22Rv1 (cell line): ENCODE measurements around the gene LIMK1.
"Not testable (repeated sequence)": the region's sequence is repeated elsewhere in the genome, so short reads cannot be mapped to it uniquely, and the experiment has no call there.

Experiments used
- H3K27ac ChIP-seq: fragments of 450-650 bp; 2 replicates; pipeline ENCODE4 v1.5.1; 2017
- ZFX ChIP-seq: fragments of 450-650 bp; IDR thresholded peaks from 2 replicates; pipeline ENCODE4 v1.6.1; 2017; ENCODE audit warnings: antibody characterized with exemption, borderline replicate concordance
- TF ChIP-seq, protein P1 (sequence below): fragments of 450-650 bp; IDR thresholded peaks from 2 replicates; pipeline ENCODE4 v1.5.1; 2017; ENCODE audit warnings: mild to moderate bottlenecking

Gene LIMK1

DNA sequence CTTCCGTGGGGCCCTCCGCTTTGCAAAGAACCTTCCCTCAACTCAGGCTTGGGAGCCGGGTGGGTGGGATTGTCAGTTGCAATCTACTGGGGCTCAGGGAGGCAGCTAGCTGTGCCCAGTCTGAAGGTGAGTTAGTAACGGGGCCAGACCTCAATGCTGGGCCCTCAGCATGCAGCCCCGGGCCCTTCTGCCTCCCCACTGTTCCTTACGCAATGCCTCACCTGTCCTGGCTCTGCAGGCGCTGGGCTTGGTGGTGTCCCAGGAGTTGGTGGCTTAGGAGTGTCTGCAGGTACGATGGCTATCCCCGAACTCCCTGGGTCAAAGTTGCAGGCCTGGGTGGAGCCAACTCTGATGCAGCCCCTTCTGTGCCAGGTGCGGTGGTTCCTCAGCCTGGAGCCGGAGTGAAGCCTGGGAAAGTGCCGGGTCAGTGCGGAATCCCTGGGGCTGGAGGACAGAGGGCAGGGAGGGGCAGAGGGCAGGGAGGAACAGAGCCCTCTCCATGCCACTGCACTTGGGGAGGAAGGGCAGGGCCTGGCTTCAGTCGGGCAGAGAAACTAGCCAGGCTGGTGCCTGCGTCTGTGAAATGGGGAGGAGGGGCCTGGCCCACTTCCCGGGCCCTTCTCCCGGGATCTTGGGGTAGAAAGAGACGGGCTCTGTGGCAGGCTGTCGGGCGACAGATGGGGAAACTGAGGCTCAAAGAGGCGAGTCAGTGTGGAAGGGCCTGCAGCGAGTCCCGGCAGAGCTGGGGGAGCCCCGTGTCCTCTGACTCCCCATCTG lies 40.7 kb upstream of the LIMK1 start:
- TF ChIP-seq, protein P1, sequence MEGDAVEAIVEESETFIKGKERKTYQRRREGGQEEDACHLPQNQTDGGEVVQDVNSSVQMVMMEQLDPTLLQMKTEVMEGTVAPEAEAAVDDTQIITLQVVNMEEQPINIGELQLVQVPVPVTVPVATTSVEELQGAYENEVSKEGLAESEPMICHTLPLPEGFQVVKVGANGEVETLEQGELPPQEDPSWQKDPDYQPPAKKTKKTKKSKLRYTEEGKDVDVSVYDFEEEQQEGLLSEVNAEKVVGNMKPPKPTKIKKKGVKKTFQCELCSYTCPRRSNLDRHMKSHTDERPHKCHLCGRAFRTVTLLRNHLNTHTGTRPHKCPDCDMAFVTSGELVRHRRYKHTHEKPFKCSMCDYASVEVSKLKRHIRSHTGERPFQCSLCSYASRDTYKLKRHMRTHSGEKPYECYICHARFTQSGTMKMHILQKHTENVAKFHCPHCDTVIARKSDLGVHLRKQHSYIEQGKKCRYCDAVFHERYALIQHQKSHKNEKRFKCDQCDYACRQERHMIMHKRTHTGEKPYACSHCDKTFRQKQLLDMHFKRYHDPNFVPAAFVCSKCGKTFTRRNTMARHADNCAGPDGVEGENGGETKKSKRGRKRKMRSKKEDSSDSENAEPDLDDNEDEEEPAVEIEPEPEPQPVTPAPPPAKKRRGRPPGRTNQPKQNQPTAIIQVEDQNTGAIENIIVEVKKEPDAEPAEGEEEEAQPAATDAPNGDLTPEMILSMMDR = no peak
- no peak for TF ChIP-seq ZFX
- no peak overlapping the region for H3K27ac ChIP-seq

DNA sequence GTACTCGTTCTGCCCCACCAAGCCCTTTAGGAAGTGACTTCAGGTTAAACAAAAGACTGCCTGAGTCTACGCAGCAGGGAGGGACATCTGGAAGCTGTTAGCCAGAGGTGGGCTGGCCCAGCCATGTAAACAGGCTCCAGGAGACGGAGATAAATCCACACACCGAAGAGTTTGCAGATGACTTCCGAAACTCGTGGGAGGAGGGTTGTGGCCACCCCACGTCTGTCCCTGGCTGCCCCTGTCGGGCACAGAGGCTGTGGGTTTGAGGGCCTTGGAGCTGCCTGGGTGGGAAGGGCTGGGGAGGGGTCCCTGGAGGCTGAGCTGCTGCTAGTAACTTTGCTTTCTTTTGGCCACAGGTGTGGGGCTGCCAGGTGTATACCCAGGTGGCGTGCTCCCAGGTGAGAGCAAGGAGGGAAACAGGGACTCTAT lies 40.1 kb upstream of the LIMK1 start:
- H3K27ac ChIP-seq = no peak overlapping the region
- TF ChIP-seq, protein P1 = no peak
- no peak for TF ChIP-seq ZFX

DNA sequence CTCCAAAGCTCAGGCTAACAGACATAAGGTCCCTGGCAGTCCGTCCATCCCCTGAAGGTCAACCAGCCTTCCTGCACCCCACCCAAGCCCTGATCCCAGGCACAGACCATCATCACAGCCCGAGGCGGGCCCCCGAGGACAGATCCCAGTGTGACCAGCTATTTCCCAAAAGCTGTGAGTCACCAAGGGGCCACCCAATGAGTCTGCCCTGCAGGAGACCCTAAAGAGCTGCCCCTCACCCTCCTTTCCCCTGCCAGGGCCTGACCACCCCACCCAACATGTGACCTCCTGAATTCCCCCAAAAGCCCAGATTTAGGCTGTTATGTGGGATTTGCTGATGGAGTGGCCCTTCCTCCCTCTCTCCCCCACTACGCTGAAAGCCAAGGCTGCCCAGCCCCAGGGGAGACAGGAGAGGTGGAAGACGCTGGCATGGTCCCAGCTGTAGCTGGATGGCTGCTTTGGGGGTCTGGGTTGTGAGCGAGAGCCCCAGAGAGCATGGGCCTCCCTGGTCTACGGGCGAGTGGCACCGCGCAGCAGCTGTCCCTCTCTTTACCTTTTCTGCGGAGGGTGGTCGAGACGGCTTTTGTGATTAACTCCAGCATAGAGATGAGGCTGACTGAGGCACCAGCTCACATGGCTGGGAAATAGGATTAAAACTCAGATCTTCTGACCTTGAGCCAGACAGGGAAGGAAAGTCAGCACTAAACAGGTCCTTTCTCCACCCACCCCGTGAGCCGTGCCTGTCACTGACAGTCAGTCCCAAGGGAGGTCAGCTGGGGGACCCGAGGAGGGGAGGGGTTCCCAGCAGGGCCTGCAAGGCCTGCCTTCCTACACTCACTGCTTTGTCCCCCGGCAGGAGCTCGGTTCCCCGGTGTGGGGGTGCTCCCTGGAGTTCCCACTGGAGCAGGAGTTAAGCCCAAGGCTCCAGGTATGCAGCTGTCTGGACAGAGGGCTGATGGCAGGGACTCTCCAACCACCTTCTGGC lies 38.9 kb upstream of the LIMK1 start:
- TF ChIP-seq, protein P1 = no peak
- no peak for TF ChIP-seq ZFX
- H3K27ac ChIP-seq = no peak overlapping the region

DNA sequence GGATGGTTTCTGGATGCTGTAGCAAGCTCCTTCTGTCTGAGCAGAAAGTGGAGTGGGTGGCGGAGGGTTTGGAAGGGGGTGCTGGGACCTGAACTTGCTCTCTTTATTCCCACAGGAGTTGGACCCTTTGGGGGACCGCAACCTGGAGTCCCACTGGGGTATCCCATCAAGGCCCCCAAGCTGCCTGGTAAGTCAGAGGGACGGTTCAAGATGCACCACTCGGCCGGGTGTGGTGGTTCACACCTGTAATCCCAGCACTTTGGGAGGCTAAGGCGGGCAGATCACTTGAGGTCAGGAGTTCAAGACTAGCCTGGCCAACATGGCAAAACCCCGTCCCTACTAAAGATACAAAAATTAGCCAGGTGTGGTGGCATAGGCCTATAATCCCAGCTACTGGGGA lies 37.0 kb upstream of the LIMK1 start:
- H3K27ac ChIP-seq = not testable (repeated sequence)

DNA sequence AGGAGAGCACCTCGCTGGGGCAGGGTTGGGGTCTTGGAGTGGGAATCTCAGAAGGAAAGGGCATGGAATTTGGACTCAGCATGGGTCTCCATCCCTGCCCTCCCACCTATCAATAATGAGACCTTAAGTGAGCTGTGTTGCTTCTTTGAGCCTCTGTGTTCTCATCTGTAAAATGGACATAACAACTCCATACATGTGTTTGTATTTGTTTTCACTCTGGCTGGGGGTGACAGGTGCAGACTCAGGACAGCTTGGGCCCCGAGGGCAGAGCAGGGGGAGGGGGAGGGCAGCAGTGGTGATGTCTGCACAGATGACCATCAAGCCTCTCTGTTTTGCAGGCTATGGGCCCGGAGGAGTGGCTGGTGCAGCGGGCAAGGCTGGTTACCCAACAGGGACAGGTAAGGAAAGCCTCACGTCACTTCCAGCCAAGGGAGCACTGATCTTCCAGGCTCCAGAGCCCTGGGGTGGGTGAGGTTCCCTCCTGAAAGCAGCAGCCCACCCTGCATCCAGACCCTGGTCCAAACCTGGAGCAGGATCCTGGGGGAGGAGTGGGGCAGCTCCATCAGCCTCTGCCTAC lies 35.7 kb upstream of the LIMK1 start:
- TF ChIP-seq, protein P1 = no peak
- TF ChIP-seq ZFX = no peak
- no peak overlapping the region for H3K27ac ChIP-seq

DNA sequence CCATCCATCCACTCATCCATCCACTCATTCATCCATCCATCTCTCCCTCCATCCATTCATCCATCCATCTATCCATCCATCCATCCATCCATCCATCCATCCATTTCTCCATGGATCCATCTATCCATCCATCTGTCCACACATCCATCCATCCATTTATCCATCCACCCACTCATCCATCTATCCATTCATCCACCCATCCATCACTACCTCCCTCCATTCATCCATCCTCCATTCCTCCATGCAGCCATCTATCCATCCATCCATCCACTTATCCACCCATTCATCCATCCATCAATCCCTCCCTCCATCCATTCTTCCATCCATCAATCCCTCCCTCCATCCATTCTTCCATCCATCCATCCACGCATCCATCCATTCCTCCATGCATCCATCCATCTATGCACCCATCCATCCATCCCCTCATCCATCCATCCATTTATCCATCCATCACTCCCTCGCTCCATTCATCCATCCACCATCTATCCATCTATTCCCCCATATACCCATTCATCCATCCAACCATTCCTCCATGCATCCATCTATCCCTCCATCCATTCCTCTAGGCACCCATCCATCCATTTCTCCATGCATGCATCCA lies 34.5 kb upstream of the LIMK1 start:
- H3K27ac ChIP-seq = no peak overlapping the region
- TF ChIP-seq ZFX = no peak
- TF ChIP-seq, protein P1 = no peak
